Adipocyte (in vitro differentiated cells): ENCODE results near the gene TRIM4.
"Not testable (repeated sequence)": the region's sequence is repeated elsewhere in the genome, so short reads cannot be mapped to it uniquely, and the experiment has no call there.

Experiments
- DNase-seq: peaks from one replicate; pipeline ENCODE4 v3.0.0-alpha.2; 2015; ENCODE audit warnings: low read depth
- H3K27me3 ChIP-seq: replicated peaks from 2 replicates; pipeline ENCODE4 v1.7.0; 2013; ENCODE audit warnings: mild to moderate bottlenecking, low read length, moderate library complexity; ENCODE audit not compliant: control insufficient read depth, insufficient read depth
- H3K36me3 ChIP-seq: 2 replicates; pipeline ENCODE4 v1.7.0; 2013; ENCODE audit warnings: low read length, mild to moderate bottlenecking, moderate library complexity; ENCODE audit not compliant: control insufficient read depth, insufficient read depth, severe bottlenecking
- H3K4me1 ChIP-seq: 2 replicates; pipeline ENCODE4 v1.7.0; 2013; ENCODE audit warnings: mild to moderate bottlenecking, low read length, moderate library complexity; ENCODE audit not compliant: control insufficient read depth, insufficient read depth
- H3K4me3 ChIP-seq: 2 replicates; pipeline ENCODE4 v1.7.0; 2013; ENCODE audit warnings: mild to moderate bottlenecking, low read length, moderate library complexity
- H3K9ac ChIP-seq: 2 replicates; pipeline ENCODE4 v1.7.0; 2013; ENCODE audit warnings: mild to moderate bottlenecking, low read length, moderate library complexity
- H3K9me3 ChIP-seq: 2 replicates; pipeline ENCODE4 v1.7.0; 2013; ENCODE audit warnings: mild to moderate bottlenecking, low read length, moderate library complexity; ENCODE audit not compliant: control insufficient read depth

TRIM4 gene

GRCh38 chr7:99876933-99877332 is 42.4 kb downstream of the TRIM4 start, which contains the start of gene OR2AE1:
TSS of gene OR2AE1 (minus strand) at chr7:99877033. CDS start at chr7:99877033, 0 bp downstream.
- no peaks in the 10 kb centered on the region for H3K4me1 ChIP-seq
- no peak for DNase-seq
- H3K27me3 ChIP-seq, result no peaks in the 10 kb centered on the region
- H3K4me3 ChIP-seq, result no peak within 1 kb of the TSS
- H3K36me3 ChIP-seq, result no peaks in the 10 kb centered on the region
- H3K9ac ChIP-seq, result no peak within 1 kb of the TSS
- H3K9me3 ChIP-seq, result no peaks in the 10 kb centered on the region

- no peaks in the 10 kb centered on the region for H3K4me1 ChIP-seq
- H3K9ac ChIP-seq, result no peak overlapping the region
- H3K4me3 ChIP-seq, result no peak overlapping the region
- no peak for DNase-seq
- no peaks in the 10 kb centered on the region for H3K36me3 ChIP-seq
- H3K9me3 ChIP-seq, result no peaks in the 10 kb centered on the region
- H3K27me3 ChIP-seq, result no peaks in the 10 kb centered on the region
Measured at GRCh38 chr7:99876491-99876890, 42.8 kb downstream of the TRIM4 start.

GRCh38 chr7:99868246-99868645 is 51.1 kb downstream of the TRIM4 start:
- Histone ChIP-seq H3K36me3 (no peaks in the 10 kb centered on the region), H3K4me1 (no peaks in the 10 kb centered on the region), H3K27me3 (no peaks in the 10 kb centered on the region), H3K9ac (no peak overlapping the region), H3K4me3 (no peak overlapping the region), H3K9me3 (peaks cover 18% of the 10 kb centered on the region)
- DNase-seq, result no peak

- not testable (repeated sequence) for H3K27me3 ChIP-seq, H3K4me3 ChIP-seq, H3K36me3 ChIP-seq, DNase-seq, H3K4me1 ChIP-seq, H3K9ac ChIP-seq
- peaks cover 22% of the 10 kb centered on the region for H3K9me3 ChIP-seq
Measured at GRCh38 chr7:99867477-99867876, 51.9 kb downstream of the TRIM4 start.

- H3K4me1 ChIP-seq, result no peaks in the 10 kb centered on the region
- no peak overlapping the region for H3K4me3 ChIP-seq
- peaks cover 22% of the 10 kb centered on the region for H3K9me3 ChIP-seq
- peak; percentile 8 for DNase-seq
- no peaks in the 10 kb centered on the region for H3K36me3 ChIP-seq
- H3K27me3 ChIP-seq, result no peaks in the 10 kb centered on the region
- H3K9ac ChIP-seq, result no peak overlapping the region
Measured at GRCh38 chr7:99863847-99864440, 55.4 kb downstream of the TRIM4 start.

- H3K4me1 ChIP-seq, result no peaks in the 10 kb centered on the region
Measured at GRCh38 chr7:99860281-99861127, 58.8 kb downstream of the TRIM4 start.

GRCh38 chr7:99855236-99855635 is 64.1 kb downstream of the TRIM4 start:
- no peaks in the 10 kb centered on the region for H3K27me3 ChIP-seq
- no peaks in the 10 kb centered on the region for H3K36me3 ChIP-seq
- no peak overlapping the region for H3K4me3 ChIP-seq
- H3K4me1 ChIP-seq, result no peaks in the 10 kb centered on the region
- no peaks in the 10 kb centered on the region for H3K9me3 ChIP-seq
- no peak overlapping the region for H3K9ac ChIP-seq
- no peak for DNase-seq

More at GRCh38 chr7:99860281-99861127, 58.8 kb downstream of the TRIM4 start:
- no peaks in the 10 kb centered on the region for H3K27me3 ChIP-seq
- H3K9ac ChIP-seq, result no peak overlapping the region
- no peaks in the 10 kb centered on the region for H3K36me3 ChIP-seq
- DNase-seq, result peak; percentile 12
- peaks cover 22% of the 10 kb centered on the region for H3K9me3 ChIP-seq
- H3K4me3 ChIP-seq, result no peak overlapping the region

GRCh38 chr7:99848420-99849216 is 70.7 kb downstream of the TRIM4 start:
- no peaks in the 10 kb centered on the region for H3K27me3 ChIP-seq
- no peak overlapping the region for H3K4me3 ChIP-seq
- H3K36me3 ChIP-seq, result no peaks in the 10 kb centered on the region
- no peak for DNase-seq
- no peak overlapping the region for H3K9ac ChIP-seq
- no peaks in the 10 kb centered on the region for H3K9me3 ChIP-seq
- peaks cover 4% of the 10 kb centered on the region for H3K4me1 ChIP-seq

- H3K36me3 ChIP-seq, result no peaks in the 10 kb centered on the region
- no peak overlapping the region for H3K9ac ChIP-seq
- no peak overlapping the region for H3K4me3 ChIP-seq
- no peaks in the 10 kb centered on the region for H3K9me3 ChIP-seq
- H3K4me1 ChIP-seq, result peaks cover 4% of the 10 kb centered on the region
- peaks cover 19% of the 10 kb centered on the region for H3K27me3 ChIP-seq
- DNase-seq, result no peak
Measured at GRCh38 chr7:99844328-99844727, 75.0 kb downstream of the TRIM4 start.

GRCh38 chr7:99843808-99844207 is 75.5 kb downstream of the TRIM4 start:
- no peak overlapping the region for H3K4me3 ChIP-seq
- peaks cover 19% of the 10 kb centered on the region for H3K27me3 ChIP-seq
- H3K9me3 ChIP-seq, result no peaks in the 10 kb centered on the region
- peaks cover 4% of the 10 kb centered on the region for H3K4me1 ChIP-seq
- DNase-seq, result no peak
- H3K9ac ChIP-seq, result no peak overlapping the region
- H3K36me3 ChIP-seq, result no peaks in the 10 kb centered on the region

- no peak overlapping the region for H3K9ac ChIP-seq
- no peak for DNase-seq
- H3K36me3 ChIP-seq, result no peaks in the 10 kb centered on the region
- H3K4me1 ChIP-seq, result peaks cover 4% of the 10 kb centered on the region
- H3K27me3 ChIP-seq, result peaks cover 19% of the 10 kb centered on the region
- H3K4me3 ChIP-seq, result no peak overlapping the region
- H3K9me3 ChIP-seq, result no peaks in the 10 kb centered on the region
Measured at GRCh38 chr7:99842926-99843325, 76.4 kb downstream of the TRIM4 start.
